ENCODE measurements around the gene CABLES2. TPM values are rescaled to one million over a fixed set of nuclear protein-coding genes. Genes with fewer than 3 reads are reported as not detected.

Gene CABLES2
- total RNA-seq, 4 donors from 2014 or later = 2.8 to 5.3 (median 3.7) TPM

DNA sequence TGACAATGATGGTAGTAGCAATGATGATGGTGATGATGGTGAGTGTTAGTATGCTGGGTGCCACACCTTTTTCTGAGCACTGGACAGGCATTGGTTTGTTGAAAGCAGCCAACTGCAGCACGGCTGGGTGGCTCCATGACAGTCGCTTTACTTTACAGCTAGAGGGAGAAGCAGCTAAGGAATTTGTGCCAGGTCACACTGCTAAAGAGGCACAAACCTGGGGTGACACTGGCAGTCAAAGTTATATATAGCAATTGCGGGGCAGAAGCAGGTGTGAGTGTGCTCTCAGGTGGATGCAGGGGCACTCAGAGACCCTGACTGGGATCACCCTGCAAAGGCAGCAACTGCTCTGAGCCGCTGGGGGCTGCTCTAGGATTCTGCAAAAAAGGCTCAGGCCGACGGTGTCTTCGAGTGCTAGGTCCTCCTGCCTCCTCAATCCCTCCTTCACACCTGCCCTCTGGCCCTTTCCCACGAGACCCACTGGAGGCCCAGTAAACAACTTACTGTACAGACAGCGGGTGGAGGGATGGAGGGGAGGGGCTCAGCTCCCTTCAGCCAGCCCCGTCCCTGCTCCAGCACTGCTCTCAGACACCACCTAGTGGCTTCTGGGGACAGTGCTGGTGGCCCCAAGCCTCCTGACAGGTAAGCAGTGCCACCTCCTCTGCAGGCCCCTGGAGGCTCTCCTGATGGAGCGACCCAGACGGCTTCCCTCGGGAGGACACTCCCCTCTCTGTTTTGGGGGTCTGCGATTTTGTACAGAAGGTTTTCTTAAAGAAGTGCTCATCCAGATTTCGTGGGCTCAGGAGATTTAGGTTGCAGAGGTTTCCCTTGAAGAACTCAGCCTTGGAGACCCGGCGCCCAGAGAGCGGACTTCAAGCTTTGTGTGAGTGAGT, 24.5 kb downstream of the CABLES2 start:
- WGBS, 2 donors = 42 to 45% methylated on average over 16 to 18 of the region's 18 CpGs
- intact Hi-C loops (cut with DNase I; ENCODE audit: low total_unique reads) = loop anchor here (5.0 kb wide), 1 partner anchor 80 kb away; the partner anchor contains the start of gene ADRM1
- DNase-seq (ENCODE audit: low spot score in 2 of 2) = peak; percentile 74 to 95
- no peak overlapping the region for H3K4me3 ChIP-seq (ENCODE audit: low read depth, poor library complexity, severe bottlenecking)
- TF ChIP-seq, protein P1, sequence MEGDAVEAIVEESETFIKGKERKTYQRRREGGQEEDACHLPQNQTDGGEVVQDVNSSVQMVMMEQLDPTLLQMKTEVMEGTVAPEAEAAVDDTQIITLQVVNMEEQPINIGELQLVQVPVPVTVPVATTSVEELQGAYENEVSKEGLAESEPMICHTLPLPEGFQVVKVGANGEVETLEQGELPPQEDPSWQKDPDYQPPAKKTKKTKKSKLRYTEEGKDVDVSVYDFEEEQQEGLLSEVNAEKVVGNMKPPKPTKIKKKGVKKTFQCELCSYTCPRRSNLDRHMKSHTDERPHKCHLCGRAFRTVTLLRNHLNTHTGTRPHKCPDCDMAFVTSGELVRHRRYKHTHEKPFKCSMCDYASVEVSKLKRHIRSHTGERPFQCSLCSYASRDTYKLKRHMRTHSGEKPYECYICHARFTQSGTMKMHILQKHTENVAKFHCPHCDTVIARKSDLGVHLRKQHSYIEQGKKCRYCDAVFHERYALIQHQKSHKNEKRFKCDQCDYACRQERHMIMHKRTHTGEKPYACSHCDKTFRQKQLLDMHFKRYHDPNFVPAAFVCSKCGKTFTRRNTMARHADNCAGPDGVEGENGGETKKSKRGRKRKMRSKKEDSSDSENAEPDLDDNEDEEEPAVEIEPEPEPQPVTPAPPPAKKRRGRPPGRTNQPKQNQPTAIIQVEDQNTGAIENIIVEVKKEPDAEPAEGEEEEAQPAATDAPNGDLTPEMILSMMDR (IDR thresholded peaks at IDR 0.05) = peak in 1 of 3 donors; percentile 92
- no peak for TF ChIP-seq POLR2A (IDR thresholded peaks at IDR 0.05)

DNA sequence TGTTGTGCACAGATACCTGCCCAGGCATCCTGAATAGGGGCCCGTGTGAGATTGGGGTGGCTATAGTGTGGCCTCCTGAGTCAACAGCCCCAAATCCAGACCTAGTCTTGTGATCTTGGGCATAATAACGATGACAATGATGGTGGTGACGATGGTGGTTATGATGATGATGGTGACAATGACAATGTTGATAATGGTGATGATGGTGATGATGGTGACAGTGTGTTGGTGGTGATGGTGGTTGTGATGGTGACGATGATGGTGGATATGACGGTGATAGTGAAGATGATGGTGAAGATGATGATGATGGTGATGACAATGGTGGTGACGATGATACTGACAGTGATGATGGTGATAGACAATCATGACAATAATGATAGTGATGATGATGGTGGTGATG, 25.2 kb downstream of the CABLES2 start:
- WGBS, 2 donors = 83 to 89% methylated on average over 6 of the region's 6 CpGs
- DNase-seq (ENCODE audit: low spot score in 2 of 2) = no peak

DNA sequence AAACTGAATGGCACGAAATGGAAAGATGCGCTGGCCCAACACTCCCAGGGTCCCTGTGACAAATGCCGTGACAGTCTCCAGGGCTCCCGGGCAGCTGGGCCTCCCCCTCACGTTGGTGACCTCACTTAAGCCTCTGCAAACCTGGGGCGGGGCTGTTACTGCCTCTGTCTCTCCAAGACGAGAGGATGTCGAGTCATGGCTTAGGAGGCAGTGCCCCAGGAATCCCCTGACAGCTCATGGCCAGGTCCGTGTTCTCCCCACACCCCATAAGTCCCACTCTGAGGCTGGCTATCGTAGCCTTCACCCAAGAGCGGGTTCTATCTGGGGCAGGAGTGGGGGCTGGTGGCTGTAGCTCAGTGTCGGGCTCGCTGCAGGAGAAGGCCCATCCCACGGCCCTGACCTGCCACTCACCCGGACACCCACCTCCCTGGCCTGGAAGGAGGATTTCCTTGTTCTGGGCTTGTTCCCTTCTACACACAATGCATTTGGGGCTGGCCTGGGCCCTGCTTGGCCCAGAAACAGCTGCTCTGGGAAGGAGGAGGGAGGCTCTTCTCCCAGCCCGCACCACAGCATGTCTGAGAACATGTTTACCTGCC, 25.8 kb downstream of the CABLES2 start:
- H3K4me3 ChIP-seq (ENCODE audit: low read depth, poor library complexity, severe bottlenecking) = no peak overlapping the region
- WGBS, 2 donors = 47 to 48% methylated on average over 13 to 16 of the region's 16 CpGs
- no peak for TF ChIP-seq POLR2A (IDR thresholded peaks at IDR 0.05)
- TF ChIP-seq, protein P1 (IDR thresholded peaks at IDR 0.05) = no peak
- DNase-seq (ENCODE audit: low spot score in 2 of 2) = no peak
- intact Hi-C loops (cut with DNase I; ENCODE audit: low total_unique reads) = loop anchor here (5.0 kb wide), 1 partner anchor 79 kb away; the partner anchor contains the start of gene ADRM1

More for the DNA sequence above, 25.2 kb downstream of the CABLES2 start:
- TF ChIP-seq, protein P1 (IDR thresholded peaks at IDR 0.05) = no peak
- no peak for TF ChIP-seq POLR2A (IDR thresholded peaks at IDR 0.05)
- H3K4me3 ChIP-seq (ENCODE audit: low read depth, poor library complexity, severe bottlenecking) = no peak overlapping the region
- intact Hi-C loops (cut with DNase I; ENCODE audit: low total_unique reads) = loop anchor here (5.0 kb wide), 1 partner anchor 80 kb away; the partner anchor contains the start of gene ADRM1

DNA sequence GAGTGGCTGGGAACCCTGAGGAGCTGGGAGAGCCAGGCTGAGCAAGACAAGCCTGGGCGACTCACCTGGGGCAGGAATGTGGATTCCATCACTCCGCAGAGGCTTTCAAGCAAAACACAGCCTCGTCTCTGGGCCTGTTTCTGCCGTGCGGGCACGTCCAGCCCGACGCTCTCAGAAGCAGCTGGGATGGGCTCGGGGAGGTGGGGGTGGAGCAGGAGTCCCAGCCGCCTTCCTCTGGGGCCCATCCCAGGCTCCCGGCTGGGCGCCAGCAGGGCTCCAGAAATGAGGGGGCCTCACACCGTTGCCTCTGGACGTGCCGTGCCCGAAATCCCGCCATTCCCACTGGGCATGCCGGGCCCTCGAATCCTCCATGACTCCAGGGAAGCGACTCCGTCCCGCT, 28.9 kb downstream of the CABLES2 start:
- H3K4me3 ChIP-seq (ENCODE audit: low read depth, poor library complexity, severe bottlenecking) = no peak overlapping the region
- intact Hi-C loops (cut with DNase I; ENCODE audit: low total_unique reads) = no loop called here
- TF ChIP-seq, protein P1 (IDR thresholded peaks at IDR 0.05) = no peak
- WGBS, 2 donors = 33 to 59% methylated on average over 9 to 19 of the region's 22 CpGs
- DNase-seq (ENCODE audit: low spot score in 2 of 2) = no peak

DNA sequence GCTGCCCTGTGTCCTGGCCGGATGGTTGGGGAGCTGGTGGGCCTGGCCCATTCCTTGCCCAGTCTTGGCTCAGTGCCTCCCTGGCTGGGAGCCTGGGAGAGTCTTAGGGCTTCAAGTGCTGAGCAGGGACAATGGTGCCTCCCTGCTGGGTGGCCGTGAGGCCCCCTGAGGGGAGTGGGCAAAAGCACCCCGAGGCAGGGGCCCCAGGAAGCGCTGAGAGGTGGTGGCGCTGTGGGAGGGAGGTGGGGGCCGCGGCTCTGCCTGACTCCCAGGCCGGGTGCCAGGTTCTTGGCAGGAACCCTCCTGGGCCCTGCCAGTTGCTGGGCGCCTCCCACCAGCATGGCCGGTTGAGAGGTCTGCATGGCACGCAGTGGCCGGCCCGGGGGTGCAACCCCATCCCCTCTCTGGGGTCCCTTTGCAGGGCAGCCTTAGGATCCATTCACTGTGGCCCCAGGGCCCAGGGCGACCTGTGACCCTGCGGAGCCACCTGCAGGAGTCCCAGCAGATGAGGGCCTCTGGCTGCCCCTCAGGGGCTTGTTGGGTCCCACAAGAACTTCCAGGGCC, 29.4 kb downstream of the CABLES2 start:
- intact Hi-C loops (cut with DNase I; ENCODE audit: low total_unique reads) = no loop called here
- 13 to 28% methylated on average over 3 to 10 of the region's 15 CpGs for WGBS, 2 donors
- no peak for TF ChIP-seq POLR2A (IDR thresholded peaks at IDR 0.05)
- TF ChIP-seq, protein P1 (IDR thresholded peaks at IDR 0.05) = no peak
- H3K4me3 ChIP-seq (ENCODE audit: low read depth, poor library complexity, severe bottlenecking) = no peak overlapping the region
- no peak for DNase-seq (ENCODE audit: low spot score in 2 of 2)
